HEK293 (cell line): ENCODE results near the gene NPRL2.

Experiments used
- CTCF ChIA-PET: fragments of 350-600 bp; formaldehyde crosslinking; extraction: SDS; loops from one replicate; lab custom pipeline; 2021; ENCODE audit warnings: antibody characterized with exemption; lab: Yijun Ruan, JAX
- POLR2A ChIA-PET: fragments of 300-600 bp; formaldehyde crosslinking; extraction: SDS; loops from one replicate; lab custom pipeline; 2020; ENCODE audit warnings: antibody characterized with exemption, inconsistent platforms; lab: Yijun Ruan, JAX
- H3K27ac ChIP-seq: fragments of 200-500 bp; sonication (Bioruptor generic); 2 replicates; pipeline ENCODE4 v1.5.1; 2014; ENCODE audit warnings: low read depth, low read length, control low read depth, inconsistent platforms; ENCODE audit errors: extremely low read depth
- H3K36me3 ChIP-seq, 2 experiments: fragments of 200-500 bp in 1 of 2; sonication (Bioruptor generic) in 1 of 2; 1 replicate in 1 of 2; 2 replicates in 1 of 2; pipeline ENCODE4 v1.5.1; 2014 to 2017; ENCODE audit warnings: inconsistent platforms in 2 of 2, low read length in 2 of 2; ENCODE audit not compliant: control insufficient read depth in 2 of 2, insufficient read depth in 1 of 2
- H3K4me1 ChIP-seq: fragments of 200-500 bp; sonication (Bioruptor generic); 2 replicates; pipeline ENCODE4 v1.5.1; 2014; ENCODE audit warnings: mild to moderate bottlenecking, low read length, inconsistent platforms; ENCODE audit not compliant: control insufficient read depth, insufficient read depth
- H3K4me3 ChIP-seq: 2 replicates; pipeline ENCODE4 v1.5.1; 2011; ENCODE audit warnings: low read depth, mild to moderate bottlenecking, control low read depth, low read length, moderate library complexity
- H3K9me3 ChIP-seq: fragments of 200-500 bp; sonication (Bioruptor generic); 2 replicates; pipeline ENCODE4 v1.5.1; 2014; ENCODE audit warnings: low read depth, low read length, inconsistent platforms; ENCODE audit not compliant: control insufficient read depth, insufficient read depth
- ATF2 ChIP-seq: fragments of 450-650 bp; formaldehyde crosslinking; IDR thresholded peaks from 2 replicates; pipeline ENCODE4 v1.5.1; 2016; ENCODE audit warnings: missing biosample characterization, missing genetic modification characterization, low read depth
- BCL11A ChIP-seq: fragments of 450-650 bp; formaldehyde crosslinking; IDR thresholded peaks from 2 replicates; pipeline ENCODE4 v1.5.1; 2016; ENCODE audit warnings: low read depth, missing biosample characterization, missing genetic modification characterization
- EGR2 ChIP-seq: fragments of 450-650 bp; formaldehyde crosslinking; IDR thresholded peaks from 2 replicates; pipeline ENCODE4 v1.5.1; 2016; ENCODE audit warnings: low read depth, missing biosample characterization, missing genetic modification characterization
- GLIS1 ChIP-seq: fragments of 450-650 bp; formaldehyde crosslinking; IDR thresholded peaks from 2 replicates; pipeline ENCODE4 v1.5.1; 2016; ENCODE audit warnings: missing biosample characterization, missing genetic modification characterization
- HOXA7 ChIP-seq: sonication (generic); formaldehyde crosslinking; IDR thresholded peaks from 2 replicates; pipeline ENCODE4 v1.8.1; 2022; ENCODE audit warnings: missing genetic modification reagents, borderline replicate concordance
- KLF1 ChIP-seq: fragments of 450-650 bp; formaldehyde crosslinking; IDR thresholded peaks from 2 replicates; pipeline ENCODE4 v1.5.1; 2016; ENCODE audit warnings: missing biosample characterization, missing genetic modification characterization
- KLF9 ChIP-seq: fragments of 450-650 bp; formaldehyde crosslinking; IDR thresholded peaks from 2 replicates; pipeline ENCODE4 v1.5.1; 2016; ENCODE audit warnings: missing biosample characterization, missing genetic modification characterization, low read depth
- MEIS1 ChIP-seq: sonication (generic); formaldehyde crosslinking; IDR thresholded peaks from 2 replicates; pipeline ENCODE4 v1.8.1; 2022; ENCODE audit warnings: missing genetic modification reagents, mild to moderate bottlenecking, borderline replicate concordance
- REPIN1 ChIP-seq: fragments of 450-650 bp; formaldehyde crosslinking; IDR thresholded peaks from 2 replicates; pipeline ENCODE4 v1.5.1; 2017; ENCODE audit warnings: missing biosample characterization, missing genetic modification characterization, low read depth
- SCRT1 ChIP-seq: fragments of 450-650 bp; formaldehyde crosslinking; IDR thresholded peaks from 2 replicates; pipeline ENCODE4 v1.5.1; 2016; ENCODE audit warnings: missing biosample characterization, missing genetic modification characterization, borderline replicate concordance
- TRIM28 ChIP-seq: IDR thresholded peaks from 2 replicates; pipeline ENCODE4 v1.6.1; 2011; ENCODE audit warnings: low read length, control low read depth, borderline replicate concordance
- YY1 ChIP-seq: fragments of 450-650 bp; formaldehyde crosslinking; IDR thresholded peaks from 2 replicates; pipeline ENCODE4 v1.5.1; 2018; ENCODE audit warnings: missing biosample characterization, missing genetic modification characterization
- ZBTB1 ChIP-seq: fragments of 450-650 bp; formaldehyde crosslinking; IDR thresholded peaks from 2 replicates; pipeline ENCODE4 v1.5.1; 2016; ENCODE audit warnings: missing biosample characterization, missing genetic modification characterization
- ZBTB17 ChIP-seq: fragments of 450-650 bp; formaldehyde crosslinking; IDR thresholded peaks from 2 replicates; pipeline ENCODE4 v1.5.1; 2016; ENCODE audit warnings: missing biosample characterization, missing genetic modification characterization
- ZFHX2 ChIP-seq: fragments of 450-650 bp; formaldehyde crosslinking; conservative IDR thresholded peaks from 2 replicates; pipeline ENCODE4 v1.5.1; 2016; ENCODE audit warnings: missing biosample characterization, missing genetic modification characterization
- ZIC2 ChIP-seq: fragments of 450-650 bp; formaldehyde crosslinking; IDR thresholded peaks from 2 replicates; pipeline ENCODE4 v1.5.1; 2016; ENCODE audit warnings: missing biosample characterization, missing genetic modification characterization
- ZNF155 ChIP-seq: fragments of 450-650 bp; formaldehyde crosslinking; IDR thresholded peaks from 2 replicates; pipeline ENCODE4 v1.5.1; 2016; ENCODE audit warnings: missing biosample characterization, missing genetic modification characterization
- ZNF175 ChIP-seq: fragments of 450-650 bp; formaldehyde crosslinking; IDR thresholded peaks from 2 replicates; pipeline ENCODE4 v1.5.1; 2016; ENCODE audit warnings: missing biosample characterization, missing genetic modification characterization
- ZNF2 ChIP-seq: fragments of 450-650 bp; formaldehyde crosslinking; IDR thresholded peaks from 2 replicates; pipeline ENCODE4 v1.5.1; 2016; ENCODE audit warnings: missing biosample characterization, missing genetic modification characterization
- ZNF211 ChIP-seq: fragments of 450-650 bp; formaldehyde crosslinking; IDR thresholded peaks from 2 replicates; pipeline ENCODE4 v1.5.1; 2016; ENCODE audit warnings: low read depth, missing biosample characterization, missing genetic modification characterization
- ZNF239 ChIP-seq: fragments of 450-650 bp; formaldehyde crosslinking; IDR thresholded peaks from 2 replicates; pipeline ENCODE4 v1.5.1; 2016; ENCODE audit warnings: missing biosample characterization, missing genetic modification characterization
- ZNF302 ChIP-seq: fragments of 450-650 bp; formaldehyde crosslinking; IDR thresholded peaks from 2 replicates; pipeline ENCODE4 v1.5.1; 2016; ENCODE audit warnings: missing biosample characterization, missing genetic modification characterization, low read depth
- ZNF311 ChIP-seq: fragments of 450-650 bp; formaldehyde crosslinking; IDR thresholded peaks from 2 replicates; pipeline ENCODE4 v1.5.1; 2017; ENCODE audit warnings: missing biosample characterization, missing genetic modification characterization, borderline replicate concordance
- ZNF335 ChIP-seq: fragments of 450-650 bp; formaldehyde crosslinking; conservative IDR thresholded peaks from 2 replicates; pipeline ENCODE4 v1.5.1; 2016; ENCODE audit warnings: missing biosample characterization, missing genetic modification characterization
- ZNF354C ChIP-seq: fragments of 450-650 bp; formaldehyde crosslinking; IDR thresholded peaks from 2 replicates; pipeline ENCODE4 v1.5.1; 2016; ENCODE audit warnings: missing biosample characterization, missing genetic modification characterization, low read depth, borderline replicate concordance
- ZNF423 ChIP-seq: fragments of 450-650 bp; formaldehyde crosslinking; IDR thresholded peaks from 2 replicates; pipeline ENCODE4 v1.5.1; 2016; ENCODE audit warnings: missing biosample characterization, missing genetic modification characterization
- ZNF426 ChIP-seq: fragments of 450-650 bp; formaldehyde crosslinking; IDR thresholded peaks from 2 replicates; pipeline ENCODE4 v1.5.1; 2017; ENCODE audit warnings: missing biosample characterization, missing genetic modification characterization, mild to moderate bottlenecking, inconsistent platforms, moderate library complexity
- ZNF514 ChIP-seq: fragments of 450-650 bp; formaldehyde crosslinking; IDR thresholded peaks from 2 replicates; pipeline ENCODE4 v1.5.1; 2016; ENCODE audit warnings: missing biosample characterization, missing genetic modification characterization
- ZNF548 ChIP-seq: fragments of 450-650 bp; formaldehyde crosslinking; IDR thresholded peaks from 2 replicates; pipeline ENCODE4 v1.5.1; 2016; ENCODE audit warnings: missing biosample characterization, missing genetic modification characterization
- ZNF549 ChIP-seq: fragments of 450-650 bp; IDR thresholded peaks from 2 replicates; pipeline ENCODE4 v1.5.1; 2018; ENCODE audit warnings: missing biosample characterization, missing genetic modification characterization, mild to moderate bottlenecking, inconsistent platforms, moderate library complexity
- ZNF747 ChIP-seq: fragments of 450-650 bp; formaldehyde crosslinking; IDR thresholded peaks from 2 replicates; pipeline ENCODE4 v1.5.1; 2016; ENCODE audit warnings: missing biosample characterization, missing genetic modification characterization
- ZNF791 ChIP-seq: fragments of 450-650 bp; formaldehyde crosslinking; IDR thresholded peaks from 2 replicates; pipeline ENCODE4 v1.5.1; 2016; ENCODE audit warnings: missing biosample characterization, missing genetic modification characterization
- ZNF830 ChIP-seq: fragments of 450-650 bp; IDR thresholded peaks from 2 replicates; pipeline ENCODE4 v1.5.0; 2018; ENCODE audit warnings: missing biosample characterization, missing genetic modification characterization, low read depth, mild to moderate bottlenecking, moderate library complexity

NPRL2 gene

GRCh38 chr3:50381383-50381782 is 30.8 kb upstream of the NPRL2 start:
- H3K4me3 ChIP-seq: no peak overlapping the region
- H3K36me3 ChIP-seq: no peaks in the 10 kb centered on the region
- H3K27ac ChIP-seq: no peak overlapping the region
- ChIA-PET CTCF (interaction anchor here (0.6 to 0.8 kb wide), 2 partner anchors 11 to 88 kb away, joined by 3 to 4 read pairs; no protein-coding TSS in a partner anchor), POLR2A (no interaction called here)
- no peaks in the 10 kb centered on the region for H3K9me3 ChIP-seq
- TF ChIP-seq ZNF423 (tag by site-specific recombination): 0 out of 2 replicates have a peak, but pooled peaks have one; percentile 41
- TF ChIP-seq ZIC2 (tag by site-specific recombination): peak; percentile 81
- no peak for TF ChIP-seq SCRT1 (tag by site-specific recombination)
- no peaks in the 10 kb centered on the region for H3K4me1 ChIP-seq

GRCh38 chr3:50380405-50381085 is 30.0 kb upstream of the NPRL2 start:
- no peak for TF ChIP-seq ZNF155
- TF ChIP-seq ZNF354C: no peak
- no peak for TF ChIP-seq ZNF2 (tag by site-specific recombination)
- TF ChIP-seq ZNF514 (tag by site-specific recombination): no peak
- TF ChIP-seq ZNF211 (tag by site-specific recombination): no peak
- TF ChIP-seq YY1 (tag by site-specific recombination): no peak
- no peak for TF ChIP-seq GLIS1
- no peak for TF ChIP-seq EGR2 (tag by site-specific recombination)
- no peak for TF ChIP-seq ZNF175
- no peak for TF ChIP-seq REPIN1 (tag by site-specific recombination)
- TF ChIP-seq ZNF311 (tag by site-specific recombination): no peak
- TF ChIP-seq ZNF549 (tag by site-specific recombination): no peak
- no peak for TF ChIP-seq ZNF830
- no peak for TF ChIP-seq KLF9 (tag by site-specific recombination)
- TF ChIP-seq MEIS1: no peak
- TF ChIP-seq ZNF302 (tag by site-specific recombination): no peak
- no peaks in the 10 kb centered on the region for H3K36me3 ChIP-seq
- H3K9me3 ChIP-seq: no peaks in the 10 kb centered on the region
- H3K4me3 ChIP-seq: no peak overlapping the region
- no peak overlapping the region for H3K27ac ChIP-seq
- POLR2A ChIA-PET: interaction anchor here (0.6 kb wide), 1 partner anchor 30 kb away, joined by 7 read pairs; no protein-coding TSS in a partner anchor
- CTCF ChIA-PET: no interaction called here
- H3K4me1 ChIP-seq: no peaks in the 10 kb centered on the region

GRCh38 chr3:50378757-50379156 is 28.2 kb upstream of the NPRL2 start:
- Histone ChIP-seq H3K36me3 (no peaks in the 10 kb centered on the region), H3K4me3 (no peak overlapping the region), H3K4me1 (no peaks in the 10 kb centered on the region), H3K9me3 (no peaks in the 10 kb centered on the region), H3K27ac (no peak overlapping the region)
- ChIA-PET POLR2A (no interaction called here), CTCF (interaction anchor here (0.6 kb wide), 1 partner anchor 144 kb away, joined by 3 read pairs; no protein-coding TSS in a partner anchor)
- TF ChIP-seq ZBTB1 (tag by site-specific recombination) (no peak), ZNF548 (tag by site-specific recombination) (no peak), ZNF426 (tag by site-specific recombination) (no peak), ZNF514 (tag by site-specific recombination) (no peak), ZNF747 (tag by site-specific recombination) (no peak), ZNF335 (tag by site-specific recombination) (no peak), HOXA7 (CRISPR knock-in tag) (no peak), ZBTB17 (tag by site-specific recombination) (no peak), ZFHX2 (tag by site-specific recombination) (no peak), ZIC2 (tag by site-specific recombination) (peak; percentile 70), ATF2 (tag by site-specific recombination) (0 out of 2 replicates have a peak, but pooled peaks have one; percentile 31), TRIM28 (no peak), ZNF211 (tag by site-specific recombination) (no peak), KLF1 (tag by site-specific recombination) (no peak), ZNF791 (no peak), GLIS1 (0 out of 2 replicates have a peak, but pooled peaks have one; percentile 22), BCL11A (tag by site-specific recombination) (no peak), ZNF239 (tag by site-specific recombination) (no peak)
